NCI-H1048 (cell line): Measurements from ENCODE around the gene ANKRD65.

Source experiments
- DNase-seq: peaks from one replicate; lab custom pipeline; 2025; lab: John Stamatoyannopoulos, UW

Gene ANKRD65

DNA sequence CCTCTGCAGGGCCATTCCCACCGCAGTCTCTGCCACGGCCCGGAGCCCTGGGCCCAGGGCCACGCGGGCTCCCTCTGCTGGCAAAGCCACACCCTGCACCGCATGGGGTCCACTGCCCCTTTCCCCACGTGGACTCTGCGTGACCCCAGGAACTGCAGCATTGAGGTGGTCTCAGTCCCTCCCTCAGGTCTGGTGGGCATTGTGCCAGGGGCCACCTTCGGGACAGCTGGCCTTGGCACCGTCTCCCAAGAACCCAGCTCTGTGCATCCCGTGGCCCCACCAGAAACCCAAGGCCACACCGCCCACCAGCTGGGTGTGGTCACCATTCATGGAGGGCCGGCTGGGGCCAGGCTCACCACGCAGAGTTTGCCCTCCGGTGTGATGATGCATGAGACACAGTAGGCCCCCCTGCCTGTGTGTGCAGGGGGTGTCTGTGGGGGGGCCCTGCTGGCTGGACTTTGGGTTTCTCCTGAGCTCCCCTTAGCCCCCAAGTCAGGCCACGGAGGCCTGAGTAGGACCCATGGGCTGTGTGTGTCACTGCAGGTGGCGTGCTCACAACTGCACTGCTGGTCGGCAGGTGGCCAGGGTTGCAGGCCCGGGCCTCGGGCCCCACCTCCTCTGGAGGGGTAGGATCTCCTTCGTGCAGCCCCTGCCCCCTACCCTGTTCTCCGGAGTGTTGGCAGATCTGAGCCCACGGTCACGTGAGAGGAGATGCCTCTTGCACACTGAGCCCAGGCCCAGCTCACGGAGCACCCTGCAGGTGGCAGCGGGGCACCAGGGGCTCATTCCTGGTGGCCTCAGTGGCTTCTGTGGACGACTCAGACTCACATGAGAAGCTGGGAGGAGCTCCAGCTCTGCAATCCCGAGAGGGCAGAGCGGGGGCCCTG is 20.2 kb upstream of the ANKRD65 start:
- no peak for DNase-seq

DNA sequence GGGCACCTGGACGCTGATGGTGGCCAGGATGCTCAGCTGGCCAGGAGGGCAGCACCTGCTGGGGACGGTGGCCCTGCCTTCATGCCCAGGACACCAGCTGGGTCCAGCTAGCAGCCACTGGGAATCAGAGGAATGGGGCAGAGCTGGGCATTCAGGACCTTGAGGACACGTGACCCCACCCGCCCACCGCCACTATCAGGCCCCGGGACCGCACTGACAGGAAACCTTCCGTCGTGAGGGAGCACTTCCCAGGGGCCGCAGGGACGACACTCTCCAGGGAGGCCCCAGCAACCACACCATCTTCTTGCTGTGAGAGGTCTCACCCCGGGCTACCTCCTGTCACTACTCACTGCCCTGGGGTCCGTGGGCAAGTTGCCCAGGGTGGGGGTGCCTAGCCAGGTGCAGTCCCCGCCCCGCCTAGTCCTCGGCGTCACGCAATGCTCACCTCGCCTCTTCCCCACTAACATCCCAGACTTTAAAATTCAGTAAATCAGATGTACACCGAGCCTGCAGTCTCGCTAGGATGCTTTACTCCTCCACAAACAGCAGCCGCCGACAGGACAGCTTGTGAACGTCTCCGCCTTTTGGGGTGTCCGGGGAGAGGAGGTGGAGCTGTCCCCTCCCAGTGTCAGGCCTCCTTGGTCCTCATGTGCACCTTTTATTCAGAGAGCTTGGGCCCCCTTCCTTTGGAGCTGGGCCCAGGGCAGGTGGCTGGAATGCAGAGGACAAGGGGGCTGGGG is 19.4 kb upstream of the ANKRD65 start:
- DNase-seq = no peak

DNA sequence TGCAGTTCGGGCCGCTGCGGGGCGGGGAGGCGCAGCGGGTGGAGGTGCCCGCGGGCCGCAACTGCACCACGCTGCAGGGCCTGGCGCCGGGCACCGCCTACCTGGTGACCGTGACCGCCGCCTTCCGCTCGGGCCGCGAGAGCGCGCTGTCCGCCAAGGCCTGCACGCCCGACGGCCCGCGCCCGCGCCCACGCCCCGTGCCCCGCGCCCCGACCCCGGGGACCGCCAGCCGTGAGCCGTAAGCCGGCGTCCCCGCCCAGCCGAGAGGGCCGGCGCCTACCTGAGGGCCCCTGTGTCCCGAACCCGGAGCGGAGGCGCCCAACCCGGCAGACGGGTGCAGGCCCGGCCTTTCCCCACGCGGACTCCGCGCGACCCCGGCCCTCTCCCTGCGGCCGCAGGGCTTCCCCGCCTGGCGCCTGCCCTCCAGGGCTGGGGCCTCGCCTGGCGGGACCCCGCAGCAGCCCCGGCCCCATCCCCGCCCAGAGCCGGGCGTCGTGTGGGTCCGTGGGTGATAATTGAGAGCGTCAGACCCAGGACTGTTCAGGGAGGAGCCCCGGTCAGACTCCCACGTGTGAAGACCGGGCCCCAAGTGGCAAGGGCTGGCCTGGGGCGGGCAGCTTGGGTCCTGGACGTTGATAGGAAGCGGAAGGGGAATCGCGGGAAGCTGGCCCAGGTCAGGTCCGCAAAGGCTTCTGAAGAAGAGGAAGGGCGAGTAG is 18.6 kb upstream of the ANKRD65 start:
- DNase-seq = no peak

DNA sequence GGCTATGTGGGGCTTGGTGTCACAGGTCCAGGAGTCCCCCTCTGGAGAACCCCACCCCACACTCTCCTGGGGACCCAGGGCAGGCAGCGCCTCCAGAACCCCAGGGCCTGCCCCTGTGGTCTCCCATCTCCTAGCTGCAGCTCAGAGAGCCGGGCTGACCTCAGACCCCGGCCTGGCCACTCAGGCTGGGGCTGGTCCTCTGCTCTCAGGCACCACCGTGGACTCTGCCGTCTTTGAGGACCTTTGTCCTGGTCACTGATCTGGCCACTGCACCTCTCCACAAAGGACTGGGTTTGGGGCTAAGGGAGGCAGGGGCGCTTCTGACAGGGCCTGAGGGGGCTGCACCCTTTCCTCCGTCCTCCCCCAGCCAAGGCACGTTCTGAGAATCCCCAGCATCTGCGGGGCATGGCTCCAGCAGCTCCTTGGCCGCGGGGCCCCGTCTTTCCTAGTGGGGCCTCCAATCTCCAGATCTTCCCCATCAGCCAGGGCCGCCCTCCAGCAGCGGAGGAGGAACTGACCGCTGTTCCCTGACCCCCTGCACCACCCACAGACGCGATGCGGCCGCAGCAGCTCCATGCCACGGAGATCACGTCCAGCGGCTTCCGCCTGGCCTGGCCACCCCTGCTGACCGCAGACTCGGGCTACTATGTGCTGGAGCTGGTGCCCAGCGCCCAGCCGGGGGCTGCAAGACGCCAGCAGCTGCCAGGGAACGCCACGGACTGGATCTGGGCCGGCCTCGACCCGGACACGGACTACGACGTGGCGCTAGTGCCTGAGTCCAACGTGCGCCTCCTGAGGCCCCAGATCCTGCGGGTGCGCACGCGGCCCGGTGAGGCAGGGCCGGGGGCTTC is 17.7 kb upstream of the ANKRD65 start:
- DNase-seq = no peak

DNA sequence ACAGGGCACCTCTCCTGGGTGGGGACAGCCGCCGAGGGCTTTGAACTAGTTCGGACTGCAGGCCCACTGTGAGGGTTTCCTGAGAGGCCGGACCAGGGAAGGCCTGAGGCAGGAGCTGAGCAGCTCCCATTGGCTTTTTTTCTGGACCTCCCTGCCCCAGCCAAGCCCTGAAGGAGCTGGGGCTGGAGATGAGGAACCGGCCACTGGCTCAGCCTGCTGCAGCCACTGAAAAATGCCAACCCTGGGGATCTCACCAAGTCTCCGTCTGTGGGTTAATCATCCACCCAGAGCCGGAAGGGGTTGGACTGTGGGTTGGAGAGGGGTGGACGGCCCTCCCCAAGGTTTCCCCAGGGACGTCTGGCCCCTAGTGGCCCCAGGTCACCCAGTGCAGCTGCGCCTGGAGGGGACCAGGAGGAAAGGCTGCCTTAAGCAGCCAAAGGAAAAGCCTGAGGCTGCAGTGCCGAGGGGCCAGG is 16.9 kb upstream of the ANKRD65 start:
- DNase-seq = no peak

DNA sequence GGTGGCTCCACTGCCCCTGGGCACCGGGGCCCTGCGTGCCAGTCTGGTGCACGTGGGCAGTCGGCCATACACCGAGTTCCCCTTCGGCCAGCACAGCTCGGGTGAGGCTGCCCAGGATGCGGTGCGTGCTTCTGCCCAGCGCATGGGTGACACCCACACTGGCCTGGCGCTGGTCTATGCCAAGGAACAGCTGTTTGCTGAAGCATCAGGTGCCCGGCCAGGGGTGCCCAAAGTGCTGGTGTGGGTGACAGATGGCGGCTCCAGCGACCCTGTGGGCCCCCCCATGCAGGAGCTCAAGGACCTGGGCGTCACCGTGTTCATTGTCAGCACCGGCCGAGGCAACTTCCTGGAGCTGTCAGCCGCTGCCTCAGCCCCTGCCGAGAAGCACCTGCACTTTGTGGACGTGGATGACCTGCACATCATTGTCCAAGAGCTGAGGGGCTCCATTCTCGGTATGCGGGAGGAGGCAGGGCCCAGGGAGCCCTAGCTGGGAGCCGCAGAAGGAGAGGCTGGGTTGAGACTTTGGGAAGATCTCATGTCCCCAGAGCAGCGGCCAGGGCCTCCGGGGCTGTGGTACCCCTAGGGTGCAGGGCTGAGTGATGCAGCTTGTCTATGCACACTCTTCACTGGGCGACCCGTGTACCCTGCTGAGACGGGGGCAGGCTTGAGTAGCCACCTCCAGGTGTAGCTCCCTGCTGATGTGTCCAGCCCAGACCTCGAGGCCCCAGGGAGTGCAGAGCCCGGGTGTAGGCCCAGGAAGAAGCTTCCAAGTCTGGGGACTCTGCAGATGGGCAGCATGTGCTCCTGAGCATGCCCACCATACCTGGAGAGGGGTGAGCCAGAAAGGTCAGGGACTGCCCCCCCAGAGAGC is 16.2 kb upstream of the ANKRD65 start:
- no peak for DNase-seq

DNA sequence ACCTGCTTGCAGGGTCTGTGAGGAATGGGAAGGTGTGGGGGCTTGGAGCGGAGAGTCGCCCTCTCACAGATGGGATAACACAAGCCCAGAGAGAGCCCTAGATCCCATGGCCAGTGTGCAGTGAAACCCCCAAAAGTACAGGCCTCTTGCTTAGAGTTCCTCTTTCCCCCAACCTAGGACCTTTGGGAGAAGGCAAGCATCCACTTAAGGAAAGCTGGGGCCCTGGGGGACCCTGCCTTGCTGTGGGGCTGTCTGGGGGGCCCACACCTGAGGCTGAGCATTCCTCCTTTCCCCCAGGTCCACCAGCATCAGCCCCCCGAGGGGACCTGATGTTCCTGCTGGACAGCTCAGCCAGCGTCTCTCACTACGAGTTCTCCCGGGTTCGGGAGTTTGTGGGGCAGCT is 15.6 kb upstream of the ANKRD65 start:
- no peak for DNase-seq

DNA sequence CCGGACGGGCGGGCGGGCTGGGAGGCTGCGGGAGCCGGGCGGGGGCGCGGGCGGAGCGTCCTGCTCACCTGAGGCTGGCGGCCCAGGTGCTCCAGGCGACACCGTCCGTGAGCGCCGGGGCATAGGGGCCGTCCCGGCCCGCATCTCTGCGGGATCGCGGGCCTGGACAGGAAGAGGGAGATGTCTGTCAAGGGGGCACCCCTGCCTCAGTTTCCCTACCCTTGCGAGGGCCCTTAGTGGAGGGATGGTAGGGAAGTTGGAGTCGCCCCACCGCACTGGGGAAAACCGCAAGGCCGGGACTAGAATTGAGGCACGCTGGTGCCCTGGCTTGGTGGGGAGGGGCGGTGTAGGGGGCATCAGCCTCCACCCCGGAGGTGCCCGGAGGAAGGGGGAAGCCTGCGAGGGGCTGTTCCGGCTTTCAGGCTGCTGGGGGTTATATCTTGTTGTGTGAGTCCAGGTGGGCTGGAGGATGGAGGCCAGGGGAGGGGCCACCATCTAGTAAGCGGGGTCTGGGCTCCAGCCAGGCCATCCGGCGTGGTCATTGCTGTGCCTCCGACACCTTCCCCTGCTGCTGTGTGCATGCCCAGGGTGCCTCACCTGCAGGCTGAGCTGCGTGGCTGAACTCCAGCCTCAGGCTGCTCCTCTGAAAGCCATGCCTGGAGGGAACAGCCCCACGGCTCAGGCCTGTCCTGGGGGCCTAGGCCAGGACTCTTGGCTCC is 15.0 kb upstream of the ANKRD65 start:
- no peak for DNase-seq

DNA sequence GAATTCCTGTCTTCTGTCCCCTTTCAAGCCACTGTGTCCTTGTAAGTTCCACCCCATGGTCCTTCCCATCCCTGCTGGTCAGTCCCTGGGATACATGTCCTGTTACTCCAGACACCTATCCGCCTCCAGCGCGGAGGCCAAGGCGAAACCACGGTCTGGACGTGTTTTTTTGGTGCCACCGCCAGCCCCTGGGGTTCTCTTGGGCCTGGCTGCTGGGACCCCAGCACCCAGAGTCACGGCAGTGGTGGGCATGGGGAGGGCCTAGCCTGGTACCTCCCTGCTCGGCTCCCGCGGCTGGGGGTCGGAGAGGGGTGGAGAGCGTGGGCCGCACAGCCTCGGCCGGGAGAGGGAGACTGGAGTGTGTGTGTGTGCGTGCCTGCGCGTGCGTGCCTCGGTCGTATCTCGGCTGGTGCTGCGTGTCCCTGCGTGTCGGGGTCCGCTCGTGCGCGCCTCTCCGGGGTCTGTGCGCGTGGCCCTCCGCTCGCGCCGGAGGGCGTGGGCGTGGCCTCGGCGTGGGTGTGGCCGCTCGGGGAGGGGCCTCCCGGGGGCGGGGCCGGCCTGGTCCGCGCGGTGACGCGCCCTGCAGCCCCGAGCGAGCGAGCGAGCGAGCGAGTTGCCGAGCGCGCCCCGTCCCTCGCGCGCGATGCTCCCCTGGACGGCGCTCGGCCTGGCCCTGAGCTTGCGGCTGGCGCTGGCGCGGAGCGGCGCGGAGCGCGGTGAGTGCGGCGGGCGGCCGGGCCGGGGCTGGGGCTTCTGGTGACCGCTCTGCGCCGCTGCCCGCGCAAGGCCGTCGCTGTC is 14.2 kb upstream of the ANKRD65 start, which contains the start of gene VWA1:
Gene VWA1, plus strand, starts transcription at position 585 of the 798 bp plus-strand sequence. Its CDS starts 59 bp downstream, at position 644.
- DNase-seq = peak; percentile 44

DNA sequence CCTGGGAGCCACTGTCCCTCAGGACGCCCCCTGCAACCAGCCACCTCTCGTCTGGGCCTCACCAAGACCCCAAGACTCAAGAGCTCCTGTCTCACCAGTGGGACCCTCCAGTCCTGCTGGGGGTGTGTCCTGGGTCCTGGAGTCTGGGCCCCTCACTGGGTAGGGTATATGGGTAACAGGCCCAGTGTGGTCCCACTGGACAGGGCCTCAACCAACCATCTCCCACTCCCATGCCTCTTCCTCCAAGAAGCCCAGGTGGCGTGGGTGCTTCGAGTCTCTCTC is 13.7 kb upstream of the ANKRD65 start:
- no peak for DNase-seq

DNA sequence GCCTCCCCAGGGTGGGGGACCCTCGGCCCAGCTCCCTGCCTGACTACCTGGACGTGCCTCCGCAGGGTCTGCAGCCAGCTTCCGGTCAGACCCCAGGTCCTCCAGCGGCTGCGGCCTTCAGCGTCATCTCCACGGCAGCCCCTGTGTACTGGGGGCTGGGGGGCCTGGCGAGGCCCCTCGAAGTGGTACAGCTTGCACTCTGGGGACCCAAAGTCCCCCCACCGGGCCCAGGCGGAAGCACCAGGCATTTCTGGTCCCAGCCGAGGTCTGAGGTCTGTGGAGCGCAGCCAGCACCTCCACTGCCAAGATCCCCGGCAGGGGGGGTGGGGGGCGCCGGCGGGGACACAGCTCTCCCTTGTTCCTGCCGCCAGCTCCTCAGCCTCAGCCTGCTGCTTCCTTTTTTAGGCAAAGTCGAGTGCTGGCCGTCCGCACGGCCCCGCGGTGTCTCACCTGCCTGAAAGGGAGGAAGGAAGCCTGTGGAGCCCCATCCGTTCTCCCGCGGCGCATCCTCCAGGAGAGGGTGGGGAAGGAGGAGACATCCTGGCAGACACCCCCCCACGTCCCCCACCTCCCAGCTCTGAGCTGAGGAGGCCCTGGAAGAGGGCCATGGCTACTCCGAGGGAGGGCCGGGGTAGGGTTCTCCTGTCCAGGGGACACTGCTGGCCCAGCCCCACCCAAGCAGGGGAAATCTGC is 13.2 kb upstream of the ANKRD65 start:
- DNase-seq = no peak

DNA sequence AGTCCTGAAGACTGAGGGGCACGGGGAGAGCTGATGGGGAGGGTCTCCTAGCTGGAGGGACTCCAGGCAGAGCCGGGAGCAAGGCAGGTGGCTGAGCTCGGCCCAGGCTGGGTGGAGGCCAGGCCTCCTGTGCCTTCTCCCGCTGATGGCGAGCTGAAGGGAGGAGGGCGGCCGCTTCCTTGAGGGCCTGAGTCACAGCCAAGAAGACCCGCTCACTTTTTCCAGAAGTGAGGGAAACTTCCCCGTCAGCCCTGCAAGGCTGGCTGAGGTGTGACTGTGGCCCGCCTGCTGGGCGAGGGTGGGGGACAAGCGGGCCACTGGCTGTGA is 12.7 kb upstream of the ANKRD65 start:
- no peak for DNase-seq

DNA sequence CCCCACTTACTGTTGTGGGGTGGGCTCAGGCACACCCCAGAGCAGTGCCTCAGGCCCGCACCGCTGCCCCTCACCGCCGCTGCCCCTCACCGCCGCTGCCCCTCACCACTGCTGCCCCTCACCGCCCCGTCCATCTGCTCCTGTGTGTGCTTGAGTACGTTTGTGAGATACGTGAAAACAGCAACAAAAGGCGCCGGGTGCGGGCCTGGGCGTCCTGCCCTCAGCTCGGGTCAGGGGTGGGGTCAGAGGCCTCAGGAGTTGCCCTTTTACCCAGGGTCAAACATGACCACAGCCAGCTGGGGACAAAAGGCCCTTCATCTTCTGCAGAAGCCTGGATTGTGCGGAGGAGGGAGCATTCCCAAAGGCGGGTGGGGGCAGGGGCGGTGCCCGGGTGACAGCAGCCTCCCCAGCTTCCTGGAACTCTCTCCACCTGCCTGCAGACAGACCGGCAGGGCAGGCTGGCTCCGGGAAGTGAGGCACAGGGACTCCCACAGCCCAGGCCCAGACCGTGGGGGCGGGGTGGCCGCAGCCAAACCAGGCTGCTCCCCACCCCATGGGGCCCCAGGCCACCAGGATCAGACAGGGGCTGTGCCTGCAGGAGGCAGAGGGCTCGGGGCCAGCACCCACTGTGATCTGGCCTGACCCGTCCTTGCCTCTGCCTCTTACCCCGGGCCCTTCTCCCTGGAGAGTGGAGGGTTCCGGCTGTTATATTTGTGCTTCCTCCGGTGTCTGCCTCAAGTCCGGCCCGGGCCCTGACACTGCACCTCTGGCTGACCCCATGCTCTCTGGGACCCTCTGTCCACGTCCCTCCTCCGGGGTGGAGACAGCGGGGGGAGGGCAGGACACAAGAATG is 12.1 kb upstream of the ANKRD65 start:
- no peak for DNase-seq

DNA sequence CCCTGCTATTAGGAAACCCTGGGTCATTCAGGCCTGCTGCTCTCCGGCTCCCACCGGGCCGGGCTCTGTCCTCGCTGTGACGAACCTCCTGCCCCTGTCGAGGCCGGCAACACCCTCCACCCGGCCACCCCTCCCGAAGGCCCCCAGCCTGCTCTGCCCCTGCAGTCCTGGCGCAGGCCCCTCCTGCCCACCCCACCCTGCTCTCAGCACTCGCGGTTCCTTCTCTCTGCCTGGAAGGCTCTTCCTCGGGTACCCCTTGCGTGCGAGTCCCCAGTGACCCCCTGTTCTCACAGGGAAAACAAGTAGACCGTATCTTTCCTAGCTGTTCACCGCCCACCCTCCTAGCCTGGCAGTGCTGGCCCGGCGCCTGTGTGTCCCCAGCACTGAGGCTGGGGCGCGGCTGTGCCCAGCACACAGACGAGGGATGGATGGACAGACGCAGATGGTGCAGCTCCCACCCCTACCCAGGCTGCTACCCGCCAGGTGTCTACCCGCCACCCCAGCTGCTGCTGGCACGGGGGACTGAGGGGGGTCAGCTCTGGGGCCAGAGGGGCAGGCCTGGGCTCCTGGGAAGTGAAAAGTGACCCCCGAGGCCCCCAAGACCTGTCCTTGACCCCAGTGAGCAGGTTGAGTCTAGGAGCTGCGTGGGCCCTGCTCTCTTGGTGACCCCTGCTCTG is 11.3 kb upstream of the ANKRD65 start:
- DNase-seq = no peak

DNA sequence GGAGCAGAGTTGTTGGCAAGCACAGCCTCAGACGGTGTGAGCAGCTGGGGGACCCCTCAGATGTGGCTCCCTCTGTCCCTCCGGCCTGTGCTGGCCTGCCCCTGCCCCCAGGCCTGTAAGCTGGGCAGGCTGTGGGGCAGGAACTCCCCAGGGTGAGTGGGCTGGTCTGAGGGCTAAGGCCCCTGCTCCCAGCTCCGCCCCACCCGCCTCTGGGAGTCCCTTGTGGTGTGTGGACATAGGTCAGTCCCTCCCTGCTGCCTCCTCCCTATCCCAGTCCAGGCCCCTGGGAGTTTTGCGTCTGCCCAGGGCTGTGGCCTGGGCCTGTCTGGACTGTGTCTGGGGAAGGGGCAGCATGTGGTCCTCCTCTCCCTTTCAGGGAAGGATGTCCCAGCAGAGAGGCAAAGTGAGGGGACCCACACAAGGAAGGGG is 10.8 kb upstream of the ANKRD65 start:
- no peak for DNase-seq

DNA sequence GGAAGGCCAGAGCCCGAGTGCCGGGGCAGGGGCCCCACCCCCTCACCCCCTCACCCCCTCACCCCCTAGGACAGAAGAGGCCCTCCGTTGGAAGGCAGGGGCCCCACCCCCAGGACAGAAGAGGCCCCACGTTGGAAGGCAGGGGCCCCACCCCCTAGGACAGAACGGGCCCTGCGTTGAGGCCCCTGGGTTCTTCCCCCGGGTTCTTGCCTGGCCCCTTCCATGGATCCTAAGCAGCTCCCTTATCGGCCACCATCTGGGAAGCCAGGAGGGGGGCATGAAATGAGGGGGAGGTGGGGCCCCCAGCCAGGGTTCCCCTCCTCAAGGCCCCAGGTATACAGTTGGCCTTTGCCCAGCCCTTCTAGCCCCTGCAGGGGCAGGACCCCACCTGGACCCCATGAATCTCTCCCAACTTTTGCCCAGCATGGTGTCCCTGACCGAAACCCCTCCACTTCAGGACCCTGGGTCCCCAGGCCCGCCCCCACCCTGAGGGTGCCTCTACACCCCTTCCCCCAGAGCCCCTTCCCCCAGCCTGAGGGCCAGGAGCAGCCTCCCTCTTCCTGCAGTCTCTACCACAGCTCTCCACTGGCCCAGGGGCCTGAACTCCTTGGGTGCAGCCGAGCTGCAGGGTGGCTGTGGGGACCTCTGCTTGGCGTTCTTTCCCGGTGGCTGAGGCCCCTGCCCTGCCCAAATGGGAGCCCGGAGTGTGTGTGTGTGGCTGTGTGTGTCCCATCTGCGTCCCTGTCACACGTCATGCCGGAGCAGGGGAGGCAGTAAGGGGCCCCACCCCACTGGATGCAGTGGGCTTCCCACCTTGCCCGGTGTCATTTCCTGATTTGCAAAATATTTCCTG is 10.1 kb upstream of the ANKRD65 start:
- no peak for DNase-seq
